ENCODE measurements around the gene GALNT13. TPM values are rescaled to one million over a fixed set of nuclear protein-coding genes. Genes with fewer than 3 reads are reported as not detected.

GALNT13 gene
- total and polyA plus RNA-seq, 2 donors from 2014 or later: 0.57 TPM; not detected in 1

DNA sequence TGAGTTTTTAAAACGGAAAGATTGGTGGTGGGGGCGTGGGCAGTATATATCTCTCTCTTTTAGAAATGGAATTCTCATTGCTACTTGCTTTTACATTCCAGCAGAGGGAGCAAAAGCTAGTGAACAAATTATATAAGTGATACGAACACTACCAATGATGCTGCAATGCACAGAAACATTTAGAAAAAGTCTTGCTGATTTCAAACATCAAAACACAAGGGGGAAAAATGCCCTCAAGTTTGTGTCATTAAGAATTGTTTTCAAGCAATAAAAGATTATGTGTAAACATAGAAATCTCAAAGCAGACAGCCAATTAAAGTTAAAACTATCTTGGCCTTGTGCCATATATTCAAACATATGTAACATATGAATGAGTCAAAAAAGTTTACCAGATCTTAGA is 530.5 kb downstream of the GALNT13 start:
- Histone ChIP-seq H3K4me3 (ENCODE audit: low read length in 3 of 3) (no peak overlapping the region), H3K36me3 (ENCODE audit: control insufficient read depth in 2 of 3, insufficient read depth in 3 of 3, low read length in 3 of 3) (no peaks in the 10 kb centered on the region), H3K9me3 (ENCODE audit: control insufficient read depth in 2 of 3, insufficient read depth in 1 of 3, low read length in 3 of 3) (no peaks in the 10 kb centered on the region), H3K27ac (ENCODE audit: low read depth in 2 of 2, low read length in 2 of 2) (no peak overlapping the region), H3K9ac (ENCODE audit: low read length in 3 of 3) (no peak overlapping the region), H3K4me1 (ENCODE audit: control insufficient read depth in 2 of 3, insufficient read depth in 2 of 3, low read depth in 1 of 3, low read length in 3 of 3) (no peaks in the 10 kb centered on the region), H3K27me3 (ENCODE audit: control insufficient read depth, insufficient read depth, low read length) (no peaks in the 10 kb centered on the region)
- peak in 2 of 5 donors; percentile 42 to 48 for DNase-seq
- intact Hi-C loops (cut with DNase I): no loop called here
- TF ChIP-seq, protein P1, sequence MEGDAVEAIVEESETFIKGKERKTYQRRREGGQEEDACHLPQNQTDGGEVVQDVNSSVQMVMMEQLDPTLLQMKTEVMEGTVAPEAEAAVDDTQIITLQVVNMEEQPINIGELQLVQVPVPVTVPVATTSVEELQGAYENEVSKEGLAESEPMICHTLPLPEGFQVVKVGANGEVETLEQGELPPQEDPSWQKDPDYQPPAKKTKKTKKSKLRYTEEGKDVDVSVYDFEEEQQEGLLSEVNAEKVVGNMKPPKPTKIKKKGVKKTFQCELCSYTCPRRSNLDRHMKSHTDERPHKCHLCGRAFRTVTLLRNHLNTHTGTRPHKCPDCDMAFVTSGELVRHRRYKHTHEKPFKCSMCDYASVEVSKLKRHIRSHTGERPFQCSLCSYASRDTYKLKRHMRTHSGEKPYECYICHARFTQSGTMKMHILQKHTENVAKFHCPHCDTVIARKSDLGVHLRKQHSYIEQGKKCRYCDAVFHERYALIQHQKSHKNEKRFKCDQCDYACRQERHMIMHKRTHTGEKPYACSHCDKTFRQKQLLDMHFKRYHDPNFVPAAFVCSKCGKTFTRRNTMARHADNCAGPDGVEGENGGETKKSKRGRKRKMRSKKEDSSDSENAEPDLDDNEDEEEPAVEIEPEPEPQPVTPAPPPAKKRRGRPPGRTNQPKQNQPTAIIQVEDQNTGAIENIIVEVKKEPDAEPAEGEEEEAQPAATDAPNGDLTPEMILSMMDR (IDR thresholded peaks at IDR 0.05; ENCODE audit: borderline replicate concordance, extremely low read depth, insufficient read depth): peak; percentile 27
- no peak for FAIRE-seq

DNA sequence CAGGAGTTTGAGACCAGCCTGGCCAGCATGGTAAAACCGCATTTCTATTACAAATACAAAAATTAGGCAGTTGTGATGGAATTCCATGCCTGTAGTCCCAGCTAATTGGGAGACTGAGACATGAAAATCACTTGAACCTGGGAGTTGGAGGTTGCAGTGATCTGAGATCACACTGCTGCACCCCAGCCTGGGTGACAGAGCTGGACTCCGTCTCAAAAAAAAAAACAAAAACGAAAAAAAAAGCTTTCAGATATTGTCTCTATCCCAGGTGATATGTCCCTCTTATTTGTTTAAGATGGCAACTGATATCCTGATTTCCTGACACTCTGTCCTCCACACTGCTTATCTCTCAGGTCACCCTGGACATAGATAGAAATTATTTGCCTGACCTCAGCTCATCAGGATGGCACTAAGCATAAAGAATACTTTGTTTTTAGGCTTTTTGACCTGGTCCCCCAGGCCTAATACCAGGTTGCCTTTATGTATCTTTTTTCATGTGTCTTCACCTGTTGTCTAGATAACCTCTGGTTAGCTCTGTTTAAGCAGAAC is 531.6 kb downstream of the GALNT13 start:
- TF ChIP-seq, protein P1 (IDR thresholded peaks at IDR 0.05; ENCODE audit: borderline replicate concordance, extremely low read depth, insufficient read depth): no peak
- DNase-seq: no peak

DNA sequence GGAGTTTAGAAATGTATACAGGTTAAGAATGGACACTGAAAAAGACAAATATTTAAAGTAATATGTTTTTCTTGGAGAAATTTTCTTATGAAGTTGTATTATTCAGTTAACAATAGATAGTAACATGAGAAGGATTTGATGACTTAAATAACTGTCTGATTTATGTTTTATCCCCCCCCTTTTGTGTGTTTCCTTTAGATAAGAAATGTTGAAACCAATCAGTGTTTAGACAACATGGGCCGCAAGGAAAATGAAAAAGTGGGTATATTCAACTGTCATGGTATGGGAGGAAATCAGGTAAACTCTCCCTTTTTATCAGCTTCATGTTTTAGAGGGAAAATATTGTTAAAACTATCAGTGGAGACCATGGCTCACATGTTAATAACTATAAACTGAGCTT is 537.1 kb downstream of the GALNT13 start:
- Histone ChIP-seq H3K4me3 (ENCODE audit: low read length in 3 of 3) (no peak overlapping the region), H3K4me1 (ENCODE audit: control insufficient read depth in 2 of 3, insufficient read depth in 2 of 3, low read depth in 1 of 3, low read length in 3 of 3) (no peaks in the 10 kb centered on the region), H3K9ac (ENCODE audit: low read length in 3 of 3) (no peak overlapping the region), H3K36me3 (ENCODE audit: control insufficient read depth in 2 of 3, insufficient read depth in 3 of 3, low read length in 3 of 3) (no peaks in the 10 kb centered on the region), H3K9me3 (ENCODE audit: control insufficient read depth in 2 of 3, insufficient read depth in 1 of 3, low read length in 3 of 3) (no peaks in the 10 kb centered on the region), H3K27me3 (ENCODE audit: control insufficient read depth, insufficient read depth, low read length) (no peaks in the 10 kb centered on the region), H3K27ac (ENCODE audit: low read depth in 2 of 2, low read length in 2 of 2) (no peak overlapping the region)
- TF ChIP-seq, protein P1 (IDR thresholded peaks at IDR 0.05; ENCODE audit: borderline replicate concordance, extremely low read depth, insufficient read depth): no peak
- intact Hi-C loops (cut with DNase I): no loop called here
- no peak for DNase-seq
- no peak for FAIRE-seq

More for the DNA sequence above, 531.6 kb downstream of the GALNT13 start:
- intact Hi-C loops (cut with DNase I): no loop called here
- Histone ChIP-seq H3K27me3 (ENCODE audit: control insufficient read depth, insufficient read depth, low read length) (no peaks in the 10 kb centered on the region), H3K4me3 (ENCODE audit: low read length in 3 of 3) (no peak overlapping the region), H3K4me1 (ENCODE audit: control insufficient read depth in 2 of 3, insufficient read depth in 2 of 3, low read depth in 1 of 3, low read length in 3 of 3) (no peaks in the 10 kb centered on the region), H3K27ac (ENCODE audit: low read depth in 2 of 2, low read length in 2 of 2) (no peak overlapping the region), H3K36me3 (ENCODE audit: control insufficient read depth in 2 of 3, insufficient read depth in 3 of 3, low read length in 3 of 3) (no peaks in the 10 kb centered on the region), H3K9me3 (ENCODE audit: control insufficient read depth in 2 of 3, insufficient read depth in 1 of 3, low read length in 3 of 3) (no peaks in the 10 kb centered on the region), H3K9ac (ENCODE audit: low read length in 3 of 3) (no peak overlapping the region)
- FAIRE-seq: no peak

DNA sequence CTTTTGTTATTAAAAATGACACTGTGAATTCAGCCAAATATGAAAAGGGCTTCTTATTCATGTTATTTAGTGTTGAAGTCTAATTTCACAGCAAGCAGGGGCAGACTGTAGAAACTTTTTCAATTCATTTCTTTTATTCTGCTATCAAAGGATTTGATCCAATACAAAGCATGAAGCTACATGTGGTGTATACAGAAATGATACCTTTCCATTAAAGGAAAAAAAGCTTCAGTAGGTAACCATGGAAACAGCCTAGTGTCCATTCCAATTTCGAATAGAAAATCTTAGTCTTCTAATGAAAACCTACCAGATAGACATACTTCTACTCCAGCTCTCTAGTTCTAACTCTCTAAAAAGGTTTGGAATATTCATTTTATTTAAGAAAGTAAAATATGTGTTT is 550.5 kb downstream of the GALNT13 start:
- H3K4me3 ChIP-seq (ENCODE audit: low read length in 3 of 3): no peak overlapping the region
- H3K36me3 ChIP-seq (ENCODE audit: control insufficient read depth in 2 of 3, insufficient read depth in 3 of 3, low read length in 3 of 3): no peaks in the 10 kb centered on the region
- FAIRE-seq: no peak
- TF ChIP-seq, protein P1 (IDR thresholded peaks at IDR 0.05; ENCODE audit: borderline replicate concordance, extremely low read depth, insufficient read depth): no peak
- intact Hi-C loops (cut with DNase I): no loop called here
- no peak overlapping the region for H3K9ac ChIP-seq (ENCODE audit: low read length in 3 of 3)
- no peak overlapping the region for H3K27ac ChIP-seq (ENCODE audit: low read depth in 2 of 2, low read length in 2 of 2)
- H3K4me1 ChIP-seq (ENCODE audit: control insufficient read depth in 2 of 3, insufficient read depth in 2 of 3, low read depth in 1 of 3, low read length in 3 of 3): no peaks in the 10 kb centered on the region
- no peaks in the 10 kb centered on the region for H3K9me3 ChIP-seq (ENCODE audit: control insufficient read depth in 2 of 3, insufficient read depth in 1 of 3, low read length in 3 of 3)
- no peaks in the 10 kb centered on the region for H3K27me3 ChIP-seq (ENCODE audit: control insufficient read depth, insufficient read depth, low read length)
- DNase-seq: no peak
